RCC 7860 (cell line): ENCODE measurements around the gene NUP210L.
"Not testable (repeated sequence)": the region's sequence is repeated elsewhere in the genome, so short reads cannot be mapped to it uniquely, and the experiment has no call there.

Experiments used
- DNase-seq: peaks from one replicate; pipeline ENCODE4 v3.0.0-alpha.2; 2015; ENCODE audit warnings: low spot score
- FAIRE-seq: peaks from 2 replicates; lab custom pipeline; 2012; peaks lifted over from hg19 to GRCh38; lab: Jason Lieb, UNC

NUP210L gene

DNA sequence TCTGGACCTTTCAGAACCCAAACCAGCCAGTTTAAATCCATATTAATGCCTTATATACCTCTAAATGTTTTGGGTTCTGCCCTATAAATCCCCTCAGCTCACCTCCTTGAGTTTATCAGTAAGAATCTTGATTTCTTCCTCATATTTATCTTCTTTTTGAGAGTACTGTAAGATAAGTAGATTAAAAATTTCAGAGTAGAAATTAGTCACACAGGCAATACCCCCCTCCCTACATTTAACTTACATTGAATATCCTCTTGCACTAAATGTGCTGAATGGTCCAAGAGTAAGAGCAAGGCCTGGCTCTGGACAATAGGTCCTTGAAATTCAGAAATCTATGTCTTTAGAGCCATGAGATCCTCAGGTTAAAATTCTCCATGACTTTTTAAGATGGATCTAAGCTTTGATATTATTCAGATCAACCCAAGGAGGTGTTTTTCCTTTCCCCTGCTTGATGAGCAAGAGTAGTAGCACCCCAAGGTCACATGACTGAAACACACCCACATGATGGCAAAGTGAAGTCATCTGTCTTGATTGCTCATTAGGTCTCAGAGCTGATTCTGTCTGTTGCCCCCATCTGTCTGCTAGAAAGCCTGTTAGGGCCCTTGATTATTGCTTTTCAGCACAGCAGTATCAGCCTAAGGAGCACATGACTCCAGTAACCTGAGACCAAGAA, 15.8 kb upstream of the NUP210L start:
- no peak for FAIRE-seq
- DNase-seq = no peak

DNA sequence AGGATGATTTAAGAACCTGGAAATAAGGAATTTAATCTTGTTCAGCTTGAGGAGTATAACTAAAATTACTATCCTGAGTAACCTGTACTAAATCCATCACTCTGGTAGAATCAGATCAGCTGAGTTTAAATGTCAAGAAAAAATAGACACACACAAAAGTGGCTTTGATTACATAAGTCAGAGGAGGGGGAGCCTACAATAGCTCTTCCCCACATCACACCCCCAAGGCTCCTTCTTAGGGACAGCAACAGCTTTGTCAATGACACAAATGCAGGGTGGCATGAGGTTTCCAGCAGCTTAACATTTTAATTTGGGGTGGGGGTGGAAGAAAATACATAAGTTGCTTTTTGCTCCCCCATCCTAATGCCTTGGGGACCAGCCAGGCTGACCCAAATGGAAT, 12.6 kb upstream of the NUP210L start:
- no peak for DNase-seq
- FAIRE-seq = no peak

DNA sequence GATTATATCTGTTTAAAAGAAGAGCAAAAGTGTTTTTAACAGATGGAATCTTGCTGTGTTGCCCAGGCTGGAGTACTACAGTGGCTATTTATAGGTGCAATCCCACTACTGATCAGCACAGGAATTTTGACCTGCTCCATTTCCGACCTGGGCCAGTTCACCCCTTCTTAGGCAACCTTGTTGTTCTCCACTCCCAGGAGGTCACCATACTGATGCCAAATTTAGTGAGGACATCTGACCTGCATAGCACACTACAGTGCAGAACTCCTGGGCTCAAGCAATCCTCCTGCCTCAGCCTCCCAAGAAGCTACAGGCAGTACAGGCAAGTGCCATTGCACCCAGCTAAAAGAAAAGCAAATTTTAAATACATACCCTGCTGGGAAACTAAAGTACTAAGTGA, 11.3 kb upstream of the NUP210L start:
- FAIRE-seq = no peak
- DNase-seq = no peak

DNA sequence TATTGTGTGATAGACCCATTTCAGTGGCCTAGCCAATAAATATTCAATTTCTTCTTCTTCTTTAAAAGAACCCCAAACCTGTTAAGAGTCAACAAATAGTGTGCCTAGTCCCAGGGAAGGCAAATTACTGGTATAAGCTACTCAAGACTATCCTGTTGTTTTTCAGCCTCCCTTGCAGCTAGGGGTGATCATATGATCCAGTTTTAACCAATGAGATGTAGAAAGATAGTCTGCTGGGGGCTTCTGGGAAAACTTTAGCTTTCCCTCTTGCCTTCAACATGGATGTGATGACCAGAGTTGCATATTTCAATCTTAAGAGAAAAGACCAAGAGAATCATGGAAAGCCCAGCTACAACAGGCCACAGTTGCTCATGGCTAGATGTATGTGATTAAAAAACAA, 4.7 kb upstream of the NUP210L start:
- no peak for FAIRE-seq
- no peak for DNase-seq

DNA sequence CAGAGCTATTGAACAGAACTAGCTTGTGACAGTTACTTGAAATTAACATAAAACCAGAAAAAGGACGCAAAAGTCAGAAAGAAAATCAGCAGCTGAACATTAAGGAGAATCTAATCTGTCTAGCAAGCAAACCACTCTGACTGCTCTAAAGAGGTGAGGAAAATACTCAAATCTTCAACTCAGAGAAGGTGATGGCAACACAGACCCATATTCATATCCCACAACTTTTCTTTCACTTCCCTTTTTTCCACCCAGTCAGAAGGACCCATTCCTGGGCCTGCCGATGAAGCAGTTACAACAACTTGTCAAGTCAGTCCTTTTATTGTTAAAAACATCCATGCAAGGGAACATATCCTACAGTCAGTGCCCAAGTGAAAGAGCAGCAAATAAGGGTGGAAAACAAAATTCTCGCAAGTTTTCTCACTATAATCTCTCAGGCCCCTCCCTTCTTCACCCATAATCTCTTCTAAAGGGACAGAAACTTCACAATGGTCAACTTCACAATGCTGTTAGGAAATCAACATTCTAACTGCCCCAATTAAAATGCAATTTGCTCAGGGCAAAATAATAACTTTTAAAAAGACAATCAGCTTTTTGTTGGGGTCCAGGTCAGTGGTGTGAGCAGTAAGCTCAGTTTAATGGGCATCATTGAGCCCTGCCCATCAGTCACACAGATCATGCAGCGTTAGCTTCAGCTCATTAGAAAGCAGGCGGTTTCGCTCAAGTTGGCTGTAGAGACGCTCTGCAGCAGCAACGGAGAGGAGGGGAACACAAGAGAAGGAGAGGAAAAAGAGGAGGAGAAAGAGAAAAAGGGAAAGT, 3.6 kb upstream of the NUP210L start:
- DNase-seq (no peak), FAIRE-seq (no peak)

DNA sequence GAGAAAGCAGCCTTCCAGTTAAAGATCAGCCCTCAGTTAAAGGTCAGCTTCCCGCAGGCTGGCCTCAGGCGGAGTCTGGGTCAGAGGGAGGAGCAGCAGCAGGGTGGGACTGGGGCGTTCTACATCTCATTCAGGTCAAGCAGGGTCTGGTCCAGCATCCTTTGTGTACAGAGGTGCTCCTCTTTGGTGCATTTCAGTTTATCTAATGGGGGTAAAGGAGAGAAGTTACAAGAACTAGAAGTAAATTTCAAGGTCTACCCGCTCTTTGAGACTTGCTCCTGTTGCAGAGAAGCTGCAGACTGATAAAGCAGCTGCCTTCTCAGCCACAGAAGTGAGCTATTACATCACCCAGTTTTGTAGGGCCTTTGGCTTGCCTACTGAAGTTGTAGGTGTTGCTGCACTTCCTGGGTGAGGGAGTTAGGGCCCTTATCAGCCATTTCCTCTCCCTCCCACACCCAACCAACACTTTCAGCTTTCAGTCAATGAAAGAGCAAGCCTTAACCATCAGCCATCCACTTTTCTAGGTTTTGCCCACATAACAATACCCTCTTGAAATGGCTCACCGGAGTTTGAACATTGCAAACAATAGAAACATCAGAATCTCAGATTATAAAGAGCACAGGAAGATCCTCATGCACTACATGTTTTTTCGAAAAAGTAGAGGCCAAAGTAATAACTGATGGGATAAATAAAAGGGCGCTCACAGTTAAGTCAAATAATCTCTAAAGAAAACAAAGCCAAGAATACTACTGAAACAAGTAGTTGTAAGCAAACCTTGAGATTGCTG, 2.8 kb upstream of the NUP210L start:
- no peak for DNase-seq
- FAIRE-seq = no peak

DNA sequence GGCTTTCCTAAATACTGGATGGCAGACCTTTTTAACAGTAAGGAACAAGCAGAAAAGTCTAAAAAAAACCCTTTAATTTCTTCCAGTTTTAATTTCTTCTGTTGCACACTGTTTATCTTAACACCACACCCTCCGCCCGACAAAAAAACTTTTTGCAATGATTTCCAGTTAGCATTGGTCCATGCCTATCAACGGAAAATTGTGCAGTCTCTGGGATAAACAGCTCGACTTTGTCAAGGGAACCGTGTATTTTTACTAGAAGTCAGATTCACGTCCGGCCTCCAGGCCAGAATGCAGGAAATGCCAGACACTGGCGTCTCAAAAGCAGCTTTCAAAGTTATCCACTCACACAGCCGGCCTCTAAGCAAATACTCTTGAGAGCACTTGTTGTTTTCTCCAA, 378 bp upstream of the NUP210L start:
- DNase-seq = no peak
- FAIRE-seq = no peak

DNA sequence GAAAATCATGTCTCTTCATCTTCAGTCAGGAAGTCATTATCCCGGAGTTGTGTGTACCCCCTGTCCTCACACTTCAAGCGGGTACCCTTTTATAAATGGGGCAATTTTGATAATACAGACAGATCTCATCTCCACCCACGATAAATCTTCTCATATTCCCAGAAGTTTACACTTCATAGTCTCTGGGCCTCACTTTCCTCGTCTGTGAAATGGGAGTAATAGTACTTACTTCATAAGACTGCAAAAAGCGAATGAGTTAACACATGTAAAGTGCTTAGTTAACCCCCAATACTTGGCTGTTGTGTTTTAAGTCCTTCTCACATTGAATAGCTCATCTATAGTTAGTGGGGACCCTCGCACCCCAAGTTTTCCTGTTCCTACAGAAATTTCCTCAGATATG, 820 bp downstream of the NUP210L start:
- DNase-seq = no peak
- FAIRE-seq = no peak

DNA sequence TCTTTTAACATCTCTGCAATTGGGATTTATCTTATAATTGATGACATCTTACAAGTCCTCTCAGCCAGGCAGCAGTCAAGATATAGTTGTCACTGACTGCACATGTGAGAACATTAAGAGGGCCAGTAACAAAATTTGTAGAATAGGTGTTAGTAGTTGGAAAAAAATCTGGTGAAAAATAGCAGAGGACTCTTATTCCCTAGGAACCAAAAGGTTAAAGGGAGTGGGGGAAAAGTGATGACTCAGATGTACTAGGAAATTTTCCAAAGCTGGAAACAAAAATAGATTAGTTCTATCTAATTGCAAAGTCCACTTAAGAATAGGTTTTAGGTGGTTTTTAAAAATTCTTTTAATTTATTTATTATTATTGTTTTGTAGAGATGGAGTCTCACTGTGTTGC, 3.6 kb downstream of the NUP210L start:
- no peak for DNase-seq
- FAIRE-seq = no peak

DNA sequence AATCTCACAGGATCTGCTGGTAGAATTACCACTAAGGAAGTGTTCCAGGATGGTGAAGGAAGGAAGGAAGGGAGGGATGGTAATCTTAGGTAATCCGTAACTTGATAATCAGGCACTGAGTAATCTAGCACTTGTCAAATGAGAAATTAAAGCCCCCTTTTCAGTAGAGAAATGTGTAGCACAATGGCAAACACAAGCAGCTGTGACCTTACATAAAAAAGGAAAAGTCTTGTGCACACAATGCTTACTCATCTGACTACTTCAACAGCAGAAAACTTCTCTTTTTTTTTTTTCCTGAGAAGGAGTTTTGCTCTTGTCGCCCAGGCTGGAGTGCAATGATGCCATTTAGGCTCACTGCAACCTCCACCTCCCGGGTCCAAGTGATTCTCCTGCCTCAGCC, 6.1 kb downstream of the NUP210L start:
- no peak for FAIRE-seq
- no peak for DNase-seq

DNA sequence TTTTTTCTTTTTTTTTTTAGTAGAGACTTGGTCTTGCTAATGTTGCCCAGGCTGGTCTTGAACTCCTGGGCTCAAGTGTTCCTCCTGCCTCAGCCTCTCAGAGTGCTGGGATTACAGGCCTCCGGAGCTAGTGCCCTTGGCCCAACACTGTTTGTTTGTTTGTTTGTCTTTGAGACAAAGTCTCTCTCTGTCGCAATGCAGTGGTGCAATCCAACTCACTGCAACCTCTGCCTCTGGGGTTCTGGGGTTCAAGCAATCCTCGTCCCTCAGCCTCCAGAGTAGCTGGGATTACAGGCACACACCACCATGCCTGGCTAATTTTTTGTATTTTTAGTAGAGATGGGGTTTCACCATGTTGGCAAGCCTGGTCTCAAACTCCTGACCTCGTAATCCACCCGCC, 7.4 kb downstream of the NUP210L start:
- FAIRE-seq, DNase-seq: not testable (repeated sequence)

DNA sequence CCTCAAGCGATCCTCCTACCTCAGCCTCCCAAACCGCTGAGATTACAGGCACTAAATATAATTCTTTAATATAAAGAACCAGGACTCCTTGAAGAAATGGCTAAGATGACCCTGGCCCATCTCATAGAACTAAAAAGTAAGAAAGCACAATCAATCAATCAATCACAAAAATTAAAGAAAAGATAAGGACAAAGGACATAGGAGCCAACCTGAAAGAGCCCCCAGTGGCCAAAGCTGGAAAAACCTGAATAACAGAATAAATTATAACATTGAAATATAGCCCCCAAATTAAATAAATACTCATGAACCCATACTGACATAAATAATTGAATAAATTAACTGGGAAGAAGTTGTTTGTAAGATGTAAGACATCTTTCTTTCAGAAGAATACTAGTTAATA, 8.9 kb downstream of the NUP210L start:
- FAIRE-seq (no peak), DNase-seq (no peak)

DNA sequence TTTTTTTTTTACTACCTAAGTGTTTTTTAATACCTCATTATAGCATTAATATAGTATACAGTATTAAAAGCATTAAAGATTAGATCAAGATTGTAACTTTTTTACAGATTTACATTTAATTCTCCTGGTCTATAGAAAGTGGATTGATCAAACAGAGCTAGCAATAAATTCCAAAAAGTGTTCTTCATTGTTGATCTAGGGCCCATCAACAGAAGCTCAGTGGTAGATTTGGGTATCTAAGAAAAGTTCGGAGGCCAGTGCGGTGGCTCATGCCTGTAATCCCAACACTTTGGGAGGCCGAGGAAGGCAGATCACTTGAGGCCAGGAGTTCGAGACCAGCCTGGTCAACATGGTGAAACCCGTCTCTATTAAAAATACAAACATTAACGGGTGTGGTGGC, 12.5 kb downstream of the NUP210L start:
- DNase-seq (no peak), FAIRE-seq (no peak)

DNA sequence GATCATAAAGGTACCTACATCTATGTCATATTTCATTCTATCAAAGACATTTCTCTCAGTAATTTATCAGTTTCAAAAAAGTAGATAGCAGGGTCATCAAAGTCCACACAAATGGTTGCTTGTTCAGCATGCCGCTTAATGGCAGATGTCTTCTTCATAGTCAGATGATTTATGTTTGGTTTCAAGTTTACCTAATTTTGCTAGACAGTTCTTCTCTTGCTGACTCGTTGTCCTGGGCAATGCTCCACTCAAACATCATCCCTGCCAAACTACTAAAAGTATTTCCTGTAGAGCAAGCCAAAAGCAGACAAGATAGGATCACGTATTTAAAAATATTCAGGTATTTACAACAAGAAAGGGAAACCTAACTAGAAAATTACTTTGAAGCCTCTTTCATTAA, 13.6 kb downstream of the NUP210L start:
- DNase-seq (no peak), FAIRE-seq (no peak)

DNA sequence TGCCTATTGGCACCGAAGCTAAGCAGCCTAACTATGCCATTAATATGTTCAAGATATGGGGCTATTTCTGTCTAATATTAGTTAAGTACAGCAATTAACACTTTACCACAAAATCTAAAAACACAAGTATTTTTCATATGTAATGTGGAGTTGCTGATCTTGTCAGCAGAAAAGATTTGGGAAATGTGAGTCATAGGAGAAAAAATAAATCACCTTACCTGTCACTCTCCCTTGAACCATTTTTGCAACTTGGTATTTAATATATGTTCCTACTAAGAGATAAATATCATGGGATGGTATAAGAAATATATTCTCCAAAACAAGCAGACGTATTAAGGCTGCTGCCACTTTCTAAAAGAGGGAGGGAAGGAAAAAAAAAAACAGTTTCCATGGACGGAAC, 17.0 kb downstream of the NUP210L start:
- no peak for FAIRE-seq
- no peak for DNase-seq

DNA sequence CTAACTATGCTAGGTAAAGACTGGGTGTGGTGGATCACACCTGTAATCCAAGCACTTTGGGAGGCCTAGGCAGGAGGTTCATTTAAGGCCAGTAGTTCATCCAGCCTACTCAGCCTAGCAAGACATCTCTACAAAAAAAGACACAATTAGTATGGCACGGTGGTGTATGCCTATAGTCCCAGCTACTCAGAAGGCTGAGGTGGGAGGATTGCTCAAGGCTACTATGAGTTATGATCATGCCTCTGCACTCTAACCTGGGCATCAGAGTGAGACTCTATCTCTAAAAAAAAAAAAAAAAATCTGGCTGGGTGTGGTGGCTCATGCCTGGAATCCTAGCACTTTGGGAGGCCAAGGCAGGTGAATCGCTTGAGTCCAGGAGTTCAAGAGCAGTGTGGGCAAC, 21.6 kb downstream of the NUP210L start:
- DNase-seq (no peak), FAIRE-seq (no peak)

DNA sequence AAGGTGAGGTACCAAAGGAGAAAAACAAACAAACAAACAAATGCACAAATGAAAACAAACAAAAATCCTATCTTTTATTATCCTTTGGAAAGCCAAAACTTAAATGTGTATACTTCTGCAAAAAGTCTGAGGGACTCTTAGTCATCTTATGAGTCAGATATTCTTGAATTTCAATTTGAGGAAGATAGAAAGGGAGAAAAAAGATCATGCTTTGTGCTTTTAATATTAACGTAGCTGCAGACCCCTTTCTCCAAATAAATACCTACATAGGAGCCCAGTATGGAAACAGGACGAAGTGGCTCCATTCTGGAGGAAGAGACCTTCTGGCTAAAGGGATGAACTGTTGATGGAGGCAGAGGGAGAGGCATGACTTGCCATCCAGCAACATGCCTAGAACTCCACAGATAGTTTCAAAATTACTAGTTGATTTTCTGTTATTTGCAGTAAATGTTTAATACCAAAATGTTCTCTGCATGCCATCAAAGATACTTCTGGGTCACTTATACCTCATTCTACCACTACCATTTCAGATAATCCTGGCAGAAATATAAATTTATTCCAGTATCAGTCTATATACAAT, 25.4 kb downstream of the NUP210L start:
- DNase-seq (no peak), FAIRE-seq (no peak)

DNA sequence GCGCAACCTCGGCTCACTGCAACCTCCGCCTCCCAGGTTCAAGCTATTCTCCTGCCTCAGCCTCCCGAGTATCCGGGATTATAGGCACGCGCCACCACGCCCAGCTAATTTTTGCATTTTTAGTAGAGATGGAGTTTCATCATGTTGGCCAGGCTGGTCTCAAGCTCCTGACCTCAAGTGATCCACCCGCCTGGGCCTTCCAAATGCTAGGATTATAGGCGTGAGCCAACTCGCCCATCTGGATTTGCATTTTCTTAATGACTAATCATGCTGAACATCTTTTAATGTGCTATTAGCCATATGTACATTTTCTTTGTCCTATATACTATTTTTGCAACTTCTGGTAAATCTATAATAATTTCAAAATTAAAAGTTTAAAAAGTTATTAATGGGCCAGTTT, 31.7 kb downstream of the NUP210L start:
- not testable (repeated sequence) for FAIRE-seq, DNase-seq

DNA sequence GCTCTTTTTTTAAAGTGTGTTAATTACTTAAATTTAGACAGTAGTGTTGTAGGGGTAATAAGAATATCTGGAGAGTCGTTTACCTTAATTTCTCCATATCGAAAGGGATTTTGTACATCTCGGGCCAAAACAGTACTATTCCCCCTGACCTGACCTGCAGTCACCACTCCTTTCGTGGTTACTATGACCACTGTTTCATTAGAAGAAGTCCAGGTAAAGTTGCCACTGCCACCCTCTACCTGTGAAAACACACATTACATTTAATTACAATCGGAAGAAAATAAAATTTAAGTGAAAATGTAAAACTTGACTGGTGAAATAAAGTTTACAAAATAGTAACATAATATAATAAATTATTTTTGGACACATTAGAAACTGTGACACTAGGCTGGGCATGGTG, 37.2 kb downstream of the NUP210L start:
- FAIRE-seq (no peak), DNase-seq (no peak)

DNA sequence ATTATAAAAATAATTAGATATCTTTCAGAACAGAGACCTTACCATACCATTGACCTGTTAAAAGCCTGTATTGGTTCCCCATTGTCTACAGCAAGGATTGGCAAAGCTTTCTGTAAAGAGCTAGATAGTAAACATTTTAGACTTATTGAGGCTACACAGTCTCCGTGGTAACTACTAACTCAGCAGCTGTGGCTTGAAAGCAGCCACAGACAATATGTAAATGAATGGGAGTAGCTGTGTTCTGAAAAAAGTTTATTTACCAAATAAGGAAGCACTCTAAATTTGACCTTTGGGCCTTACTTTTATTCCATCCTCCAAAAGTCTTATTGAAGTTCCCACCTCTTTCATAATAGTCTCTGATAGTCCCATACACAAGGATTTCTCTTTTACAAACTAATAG, 39.7 kb downstream of the NUP210L start:
- DNase-seq = no peak

DNA sequence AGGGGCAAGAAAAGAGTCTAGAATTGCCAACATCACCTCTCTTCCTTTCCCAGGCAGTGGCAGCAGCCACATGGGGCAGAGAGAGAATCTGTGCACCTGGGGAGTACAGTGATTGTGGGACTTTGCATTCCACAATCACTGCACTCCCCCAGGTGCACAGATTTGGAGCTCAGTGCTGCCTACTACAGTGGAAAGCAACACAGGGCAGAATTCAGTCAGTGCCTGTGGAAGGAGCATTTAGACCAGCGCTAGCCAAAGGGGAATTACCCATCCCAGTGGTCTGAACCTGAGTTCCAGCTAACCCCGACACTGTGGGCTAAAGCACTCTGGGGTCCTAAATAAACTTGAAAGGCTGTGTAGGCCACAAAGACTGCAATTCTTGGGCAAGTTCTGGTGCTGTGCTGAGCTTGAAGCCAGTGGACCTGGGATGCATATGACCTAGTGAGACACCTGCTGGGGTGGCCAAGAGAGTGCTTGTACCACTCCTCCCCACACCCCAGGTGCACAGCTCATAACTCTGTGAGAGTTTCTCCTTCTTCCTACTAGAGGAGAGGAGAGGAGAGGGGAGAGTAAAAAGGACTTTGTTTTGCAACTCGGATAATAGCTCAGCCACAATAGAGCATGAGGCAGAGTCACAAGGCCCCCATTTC, 50.3 kb downstream of the NUP210L start:
- FAIRE-seq (no peak), DNase-seq (no peak)

More for the DNA sequence above, 39.7 kb downstream of the NUP210L start:
- FAIRE-seq = no peak
